M059J (cell line): ENCODE measurements around the gene ZNF304. TPM values are rescaled to one million over a fixed set of nuclear protein-coding genes. Genes with fewer than 3 reads are reported as not detected.

Source experiments
- DNase-seq: peaks from one replicate; pipeline ENCODE4 v3.0.0-alpha.2; 2012; ENCODE audit warnings: low read depth
- total RNA-seq: library from RNA; depleted of rRNA; stranded (reverse); fragments of >200 nt; shearing (Covaris generic); gene quantifications from 2 replicates; pipeline ENCODE4 v1.2.3, GENCODE V29; 2014; rRNA removed

The ZNF304 gene
- total RNA-seq: 8.0 and 11.8 TPM in 2 replicates

DNA sequence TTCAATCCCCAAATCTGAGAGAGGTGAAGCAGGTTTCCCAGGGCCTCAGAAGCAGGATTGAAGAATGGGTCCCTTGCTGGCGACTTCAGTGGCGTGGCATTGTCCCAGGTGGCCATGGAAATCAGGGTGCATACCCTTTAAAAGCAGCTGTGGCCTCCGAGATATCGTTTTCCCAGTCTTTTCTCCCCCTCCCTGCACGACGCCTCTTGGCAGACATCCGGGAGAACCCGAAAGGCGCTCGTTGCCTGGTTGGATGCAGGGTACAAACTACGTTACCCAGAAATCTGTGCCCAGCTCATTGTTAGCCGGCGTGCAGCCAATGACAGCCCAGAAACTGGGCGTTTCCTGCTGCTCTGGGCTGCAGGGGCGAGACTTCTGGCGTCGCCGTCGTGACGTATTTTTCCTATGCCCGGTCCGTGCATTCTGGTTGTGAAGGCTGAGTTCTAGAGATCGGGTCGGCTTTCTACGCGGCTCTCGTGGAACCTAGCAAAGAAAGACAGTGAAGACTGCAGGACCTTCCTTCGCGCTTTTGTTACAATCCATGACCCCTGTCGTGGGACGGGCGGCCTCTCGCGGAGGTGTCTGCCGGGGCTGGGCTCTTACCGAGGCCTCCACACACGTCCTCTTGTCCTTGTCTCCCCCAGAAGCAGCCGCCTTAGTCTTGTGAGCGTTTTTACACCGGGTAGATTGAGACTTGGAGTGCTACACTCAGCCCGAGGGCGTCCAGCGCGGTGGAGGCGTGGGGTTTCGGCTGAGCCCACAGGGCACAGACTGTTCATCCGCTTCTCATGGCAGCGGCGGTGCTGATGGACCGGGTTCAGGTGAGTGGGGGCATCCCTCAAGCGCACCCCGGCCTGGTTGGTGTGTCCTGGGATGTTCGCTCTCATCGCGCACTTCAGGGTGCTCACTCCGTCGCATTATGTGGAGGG is at the start of gene ZNF304:
ZNF304 (plus strand) TSS at position 395 of the 929 bp plus-strand sequence; CDS start at position 789, 394 bp downstream.
- peak; percentile 97 for DNase-seq

DNA sequence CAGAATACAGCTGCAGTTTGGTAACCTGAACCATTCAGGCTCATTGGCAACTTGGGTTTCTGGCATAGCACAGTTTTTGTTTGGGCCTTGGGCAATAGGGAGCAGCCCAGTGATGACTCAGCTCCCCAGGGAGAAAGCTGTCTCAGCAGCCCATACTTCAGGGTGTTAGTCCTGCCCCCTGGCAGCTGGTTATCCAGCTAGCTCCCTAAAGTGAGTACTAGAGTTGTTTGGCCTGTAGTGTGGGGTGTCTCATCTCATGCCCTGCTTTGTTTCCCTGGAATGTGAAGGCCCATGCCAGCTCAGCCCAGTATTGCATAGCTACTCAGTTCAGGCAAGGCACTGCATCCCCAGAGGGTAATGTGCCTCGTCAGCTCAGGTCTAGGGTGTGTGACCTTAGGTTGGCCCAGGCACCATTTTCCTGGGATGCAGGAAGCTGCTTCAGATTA is 49.0 kb upstream of the ZNF304 start:
- DNase-seq: peak; percentile 97

DNA sequence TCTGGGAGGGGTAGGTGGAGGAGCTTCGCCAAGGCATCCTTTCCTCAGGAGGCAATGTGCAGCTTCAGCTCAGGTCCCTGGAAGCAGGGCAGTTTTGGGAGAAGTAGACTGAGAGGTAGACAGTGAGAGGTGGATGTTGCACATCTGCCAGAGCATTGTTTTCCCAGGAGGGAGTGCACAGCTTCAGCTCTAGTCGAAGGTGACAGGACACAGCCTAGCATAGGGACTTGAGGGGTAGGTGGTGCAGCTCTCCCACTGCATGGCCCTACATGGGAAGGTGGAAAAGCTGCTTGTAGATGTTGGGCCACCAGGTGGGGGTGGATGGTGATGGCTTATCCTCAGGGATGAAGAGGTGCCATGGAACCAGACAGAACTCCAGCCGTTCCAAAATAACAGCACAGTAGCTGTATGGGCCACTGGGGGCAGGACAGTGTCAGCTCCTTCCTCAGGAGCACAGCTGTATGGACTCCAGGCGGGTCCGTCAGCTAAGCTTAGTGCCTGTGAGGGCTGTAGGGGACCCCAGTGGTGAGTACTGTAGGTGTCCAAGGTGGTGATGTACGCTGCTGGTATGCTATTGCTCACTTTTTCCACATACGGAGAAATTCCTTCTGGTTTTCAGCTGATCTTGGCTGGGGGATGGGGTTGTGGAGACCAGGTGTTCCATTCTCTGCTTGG is 48.2 kb upstream of the ZNF304 start:
- DNase-seq: no peak

- no peak for DNase-seq
Measured at GRCh38 chr19:57305056-57305455, 46.0 kb upstream of the ZNF304 start.

- no peak for DNase-seq
Measured at GRCh38 chr19:57308514-57308913, 42.6 kb upstream of the ZNF304 start.

GRCh38 chr19:57310792-57311191 is 40.3 kb upstream of the ZNF304 start:
- DNase-seq: no peak

DNA sequence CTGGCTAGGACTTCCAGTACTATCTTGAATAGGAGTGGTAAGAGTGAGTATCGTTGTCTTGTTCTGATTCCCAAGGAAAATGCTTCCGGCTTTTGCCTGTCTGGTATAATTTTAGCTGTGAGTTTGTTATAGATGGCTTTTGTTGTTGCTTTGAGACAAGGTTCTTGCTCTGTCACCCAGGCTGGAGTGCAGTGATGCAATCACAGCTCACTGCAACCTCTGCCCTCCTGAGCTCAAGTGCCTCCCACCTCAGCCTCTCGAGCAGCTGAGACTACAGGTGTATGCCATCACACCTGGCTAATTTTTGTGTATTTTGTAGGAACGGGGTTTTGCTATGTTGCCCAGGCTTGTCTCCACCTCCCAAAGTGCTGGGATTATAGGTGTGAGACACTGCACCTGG is 36.9 kb upstream of the ZNF304 start:
- DNase-seq: no peak

GRCh38 chr19:57317503-57317902 is 33.6 kb upstream of the ZNF304 start:
- no peak for DNase-seq

GRCh38 chr19:57319869-57320179 is 31.2 kb upstream of the ZNF304 start:
- no peak for DNase-seq

DNA sequence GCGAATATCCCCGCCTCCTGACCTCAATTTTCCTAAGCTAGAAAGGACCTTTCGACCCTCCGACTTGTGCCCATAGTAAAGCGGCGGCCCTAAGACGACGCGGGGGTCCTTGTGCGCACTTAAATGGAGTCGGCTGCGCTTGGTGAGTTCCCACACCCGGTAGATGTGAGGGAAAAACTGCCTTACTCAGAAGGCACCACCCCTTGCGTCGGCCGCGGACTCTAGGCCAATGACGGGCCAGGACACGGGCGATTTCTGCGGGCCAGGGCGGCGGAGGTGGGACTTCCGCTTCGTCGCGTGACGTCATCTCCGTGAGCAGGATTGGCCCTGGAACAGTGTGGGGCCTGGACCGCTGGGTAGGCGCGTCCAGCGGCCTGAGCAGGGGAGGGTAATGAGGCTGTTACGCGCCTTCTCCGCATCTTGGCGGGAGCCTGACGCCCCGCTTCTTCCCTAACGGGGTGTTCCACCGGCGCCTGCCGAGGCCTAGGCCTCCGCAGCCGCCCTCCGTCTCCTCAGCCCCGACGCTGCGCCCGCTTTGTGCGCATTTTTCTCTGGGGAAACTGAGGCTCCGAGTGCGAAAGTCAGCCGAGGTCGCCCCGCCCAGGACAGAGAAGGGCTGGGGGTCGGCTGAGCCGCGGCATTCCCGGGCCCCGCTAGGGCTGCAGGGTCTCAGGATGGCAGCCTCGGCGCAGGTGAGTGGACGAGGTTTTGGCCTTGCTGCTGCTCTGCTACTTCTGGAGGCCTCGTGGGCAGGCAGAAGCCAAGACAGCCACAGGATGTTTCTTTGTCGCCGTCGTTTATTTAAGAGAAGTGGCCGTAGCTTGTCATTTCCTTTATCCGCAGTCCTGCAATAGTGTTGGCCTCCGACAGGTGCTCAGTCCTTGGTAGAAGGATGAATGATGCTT is 30.6 kb upstream of the ZNF304 start, which contains the start of gene ZNF543:
ZNF543 (plus strand) TSS at position 293 of the 905 bp plus-strand sequence; CDS start at position 675, 382 bp downstream.
- DNase-seq: peak; percentile 96

DNA sequence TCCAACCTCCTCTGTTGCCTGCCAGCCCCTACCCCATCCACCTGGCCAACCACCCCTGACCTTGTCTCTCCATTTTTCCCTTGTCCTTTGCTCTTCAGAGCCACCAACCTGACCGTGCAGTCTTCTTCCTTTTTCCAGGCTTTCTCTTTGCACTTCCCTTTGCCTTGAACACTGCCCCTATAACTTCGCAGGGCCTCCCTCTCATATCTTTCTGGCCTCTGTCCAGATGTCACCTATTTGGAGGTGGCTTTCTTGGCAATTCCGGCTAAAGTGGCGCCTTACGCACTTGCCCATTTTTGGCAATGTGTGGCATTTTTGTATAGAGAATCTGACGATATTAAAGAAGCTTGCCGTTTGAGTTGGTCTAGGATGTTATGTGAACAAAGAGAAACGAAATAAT is 30.0 kb upstream of the ZNF304 start:
- no peak for DNase-seq

DNA sequence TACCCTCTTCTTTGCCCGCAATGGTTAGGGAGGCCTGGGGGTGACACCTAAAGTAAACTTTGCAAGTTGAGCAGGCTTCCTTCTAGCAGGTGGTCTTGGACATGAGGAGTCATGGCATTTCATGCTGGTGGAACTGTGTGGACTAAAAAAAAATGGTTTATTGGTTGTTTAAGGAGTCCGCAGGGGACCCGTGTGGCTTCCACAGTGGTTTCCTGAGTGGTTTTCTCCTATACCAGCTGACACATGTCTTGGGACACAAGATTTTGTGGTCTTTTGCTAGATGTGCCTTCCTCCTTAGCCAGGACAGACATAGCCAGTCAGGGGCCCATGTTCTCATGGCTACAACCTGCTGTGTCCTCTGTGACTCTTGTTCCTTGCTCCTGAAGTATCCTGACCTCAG is 29.3 kb upstream of the ZNF304 start:
- DNase-seq: no peak

DNA sequence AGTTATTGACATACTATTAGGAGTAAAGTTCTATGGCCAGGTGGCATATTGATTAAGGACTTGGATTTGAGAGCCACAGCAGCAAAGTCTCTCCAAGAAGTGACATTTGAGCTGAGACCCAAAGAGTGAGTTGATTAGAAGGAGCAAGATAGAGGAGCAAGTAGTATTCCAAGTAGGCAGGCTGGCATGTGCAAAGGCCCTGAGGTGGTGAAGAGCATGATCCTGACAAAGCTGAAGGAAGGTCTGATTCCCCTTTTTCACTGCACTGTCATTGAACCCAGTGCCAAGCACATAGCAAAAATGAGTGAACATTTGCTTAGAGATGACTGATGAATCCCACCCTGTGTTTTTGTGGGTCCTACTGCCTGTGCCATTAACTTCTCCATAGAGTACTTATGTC is 26.1 kb upstream of the ZNF304 start:
- DNase-seq: no peak

GRCh38 chr19:57327993-57328392 is 23.1 kb upstream of the ZNF304 start:
- DNase-seq: no peak

DNA sequence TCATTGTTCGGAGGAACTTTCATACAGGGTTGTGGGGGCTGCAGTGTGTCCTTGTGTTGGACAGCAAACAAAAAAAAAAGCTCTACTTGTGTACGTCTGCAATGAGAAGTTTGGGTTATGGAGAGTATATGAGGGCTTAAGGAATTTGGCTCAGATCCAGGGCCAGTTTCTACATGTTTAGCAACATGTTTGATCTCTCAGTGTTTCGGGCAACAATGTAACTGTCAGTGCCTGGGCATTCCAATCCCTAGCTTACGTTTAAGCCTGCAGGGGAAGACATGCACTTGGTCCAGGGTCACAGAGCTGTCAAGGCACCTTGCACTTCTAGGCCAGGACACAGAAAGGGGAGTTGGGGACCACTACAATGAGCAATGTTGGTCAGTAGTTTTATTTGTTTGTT is 16.9 kb upstream of the ZNF304 start:
- DNase-seq: no peak

- peak; percentile 52 for DNase-seq
Measured at GRCh38 chr19:57338877-57339276, 12.2 kb upstream of the ZNF304 start.

DNA sequence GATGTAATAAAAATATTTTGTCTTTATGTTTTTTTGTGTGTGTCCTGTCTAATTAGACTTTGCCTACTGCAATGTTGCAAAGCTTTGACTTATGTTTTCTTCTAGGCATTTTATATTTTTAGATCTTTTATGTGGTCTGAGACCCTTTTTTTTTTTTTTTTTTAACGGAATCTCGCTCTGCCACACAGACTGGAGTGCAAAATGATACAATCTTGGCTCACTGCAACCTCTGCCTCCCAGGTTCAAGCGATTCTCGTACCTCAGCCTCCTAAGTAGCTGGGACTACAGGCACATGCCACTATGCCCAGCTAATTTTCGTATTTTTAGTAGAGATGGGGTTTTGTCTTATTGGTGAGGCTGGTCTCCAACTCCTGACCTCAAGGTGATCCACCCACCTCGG is 8.5 kb upstream of the ZNF304 start:
- no peak for DNase-seq

- DNase-seq: no peak
Measured at GRCh38 chr19:57348136-57348535, 2.9 kb upstream of the ZNF304 start.

- DNase-seq: no peak
Measured at GRCh38 chr19:57351867-57352266, 796 bp downstream of the ZNF304 start.

DNA sequence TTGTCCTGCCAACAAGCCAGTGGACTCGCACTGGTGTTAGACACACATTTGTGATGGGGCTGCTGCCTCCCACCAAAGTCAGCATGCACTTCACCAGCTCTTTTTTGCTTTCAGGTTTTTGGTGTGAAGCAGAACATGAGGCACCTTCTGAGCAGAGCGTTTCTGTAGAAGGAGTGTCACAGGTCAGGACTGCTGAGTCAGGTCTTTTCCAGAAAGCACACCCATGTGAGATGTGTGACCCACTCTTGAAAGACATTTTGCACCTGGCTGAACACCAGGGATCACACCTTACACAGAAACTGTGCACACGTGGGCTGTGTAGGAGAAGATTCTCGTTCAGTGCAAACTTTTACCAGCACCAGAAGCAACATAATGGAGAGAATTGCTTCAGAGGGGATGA is 4.8 kb downstream of the ZNF304 start:
- no peak for DNase-seq

DNA sequence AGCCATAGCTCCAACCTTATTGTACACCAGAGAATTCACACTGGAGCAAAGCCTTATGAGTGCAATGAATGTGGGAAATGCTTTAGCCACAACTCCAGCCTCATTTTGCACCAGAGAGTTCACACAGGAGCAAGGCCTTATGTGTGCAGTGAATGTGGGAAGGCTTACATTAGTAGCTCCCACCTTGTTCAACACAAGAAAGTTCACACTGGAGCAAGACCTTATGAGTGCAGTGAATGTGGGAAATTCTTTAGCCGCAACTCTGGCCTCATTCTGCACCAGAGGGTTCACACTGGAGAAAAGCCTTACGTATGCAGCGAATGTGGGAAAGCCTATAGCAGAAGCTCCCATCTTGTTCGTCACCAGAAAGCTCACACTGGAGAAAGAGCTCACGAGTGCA is 6.3 kb downstream of the ZNF304 start:
- no peak for DNase-seq

DNA sequence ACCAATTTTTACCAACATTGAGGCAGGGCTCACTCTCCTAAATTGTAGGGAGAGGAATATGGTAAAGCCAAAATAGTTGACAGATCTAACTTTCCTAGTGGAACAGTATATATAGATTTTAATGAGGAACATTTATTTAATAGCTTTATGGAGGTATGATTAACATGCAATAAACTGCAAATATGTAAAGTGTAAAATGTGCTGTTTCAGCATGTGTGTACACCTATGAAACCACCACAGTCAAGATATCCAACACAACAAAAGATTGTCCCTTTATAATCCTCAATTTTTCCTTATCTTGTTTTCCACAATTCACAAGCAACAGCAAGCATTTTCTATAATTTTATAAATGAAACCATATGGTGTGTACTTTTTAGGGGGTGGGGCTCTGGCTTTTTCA is 8.2 kb downstream of the ZNF304 start:
- DNase-seq: no peak
